ENCODE measurements around the gene SCYL1.
"Not testable (repeated sequence)": the region's sequence is repeated elsewhere in the genome, so short reads cannot be mapped to it uniquely, and the experiment has no call there.

Gene SCYL1

DNA sequence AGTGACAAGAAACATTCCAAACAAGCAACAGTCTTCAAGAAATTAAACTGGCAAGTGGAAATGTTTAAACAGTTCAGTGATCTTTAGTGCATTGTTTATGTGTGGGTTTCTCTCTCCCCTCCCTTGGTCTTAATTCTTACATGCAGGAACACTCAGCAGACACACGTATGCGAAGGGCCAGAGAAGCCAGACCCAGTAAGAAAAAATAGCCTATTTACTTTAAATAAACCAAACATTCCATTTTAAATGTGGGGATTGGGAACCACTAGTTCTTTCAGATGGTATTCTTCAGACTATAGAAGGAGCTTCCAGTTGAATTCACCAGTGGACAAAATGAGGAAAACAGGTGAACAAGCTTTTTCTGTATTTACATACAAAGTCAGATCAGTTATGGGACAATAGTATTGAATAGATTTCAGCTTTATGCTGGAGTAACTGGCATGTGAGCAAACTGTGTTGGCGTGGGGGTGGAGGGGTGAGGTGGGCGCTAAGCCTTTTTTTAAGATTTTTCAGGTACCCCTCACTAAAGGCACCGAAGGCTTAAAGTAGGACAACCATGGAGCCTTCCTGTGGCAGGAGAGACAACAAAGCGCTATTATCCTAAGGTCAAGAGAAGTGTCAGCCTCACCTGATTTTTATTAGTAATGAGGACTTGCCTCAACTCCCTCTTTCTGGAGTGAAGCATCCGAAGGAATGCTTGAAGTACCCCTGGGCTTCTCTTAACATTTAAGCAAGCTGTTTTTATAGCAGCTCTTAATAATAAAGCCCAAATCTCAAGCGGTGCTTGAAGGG lies 20.0 kb upstream of the SCYL1 start:
- TF ChIP-seq, protein P1, sequence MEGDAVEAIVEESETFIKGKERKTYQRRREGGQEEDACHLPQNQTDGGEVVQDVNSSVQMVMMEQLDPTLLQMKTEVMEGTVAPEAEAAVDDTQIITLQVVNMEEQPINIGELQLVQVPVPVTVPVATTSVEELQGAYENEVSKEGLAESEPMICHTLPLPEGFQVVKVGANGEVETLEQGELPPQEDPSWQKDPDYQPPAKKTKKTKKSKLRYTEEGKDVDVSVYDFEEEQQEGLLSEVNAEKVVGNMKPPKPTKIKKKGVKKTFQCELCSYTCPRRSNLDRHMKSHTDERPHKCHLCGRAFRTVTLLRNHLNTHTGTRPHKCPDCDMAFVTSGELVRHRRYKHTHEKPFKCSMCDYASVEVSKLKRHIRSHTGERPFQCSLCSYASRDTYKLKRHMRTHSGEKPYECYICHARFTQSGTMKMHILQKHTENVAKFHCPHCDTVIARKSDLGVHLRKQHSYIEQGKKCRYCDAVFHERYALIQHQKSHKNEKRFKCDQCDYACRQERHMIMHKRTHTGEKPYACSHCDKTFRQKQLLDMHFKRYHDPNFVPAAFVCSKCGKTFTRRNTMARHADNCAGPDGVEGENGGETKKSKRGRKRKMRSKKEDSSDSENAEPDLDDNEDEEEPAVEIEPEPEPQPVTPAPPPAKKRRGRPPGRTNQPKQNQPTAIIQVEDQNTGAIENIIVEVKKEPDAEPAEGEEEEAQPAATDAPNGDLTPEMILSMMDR (IDR thresholded peaks at IDR 0.05; ENCODE audit: low read depth, low read length), result no peak
- TF ChIP-seq, protein P2, sequence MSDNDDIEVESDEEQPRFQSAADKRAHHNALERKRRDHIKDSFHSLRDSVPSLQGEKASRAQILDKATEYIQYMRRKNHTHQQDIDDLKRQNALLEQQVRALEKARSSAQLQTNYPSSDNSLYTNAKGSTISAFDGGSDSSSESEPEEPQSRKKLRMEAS (IDR thresholded peaks at IDR 0.05; ENCODE audit: low read depth, low read length), result no peak
- TF ChIP-seq MYC (IDR thresholded peaks at IDR 0.05; ENCODE audit: low read depth, low read length) (no peak), POLR2A (IDR thresholded peaks at IDR 0.05; ENCODE audit: extremely low read depth, insufficient read length) (peak; percentile 11)
- DNase-seq (ENCODE audit: low read depth), result peak; percentile 16
- peak overlapping the region; percentile 87 for H3K4me3 ChIP-seq (ENCODE audit: low read depth, low read length)

DNA sequence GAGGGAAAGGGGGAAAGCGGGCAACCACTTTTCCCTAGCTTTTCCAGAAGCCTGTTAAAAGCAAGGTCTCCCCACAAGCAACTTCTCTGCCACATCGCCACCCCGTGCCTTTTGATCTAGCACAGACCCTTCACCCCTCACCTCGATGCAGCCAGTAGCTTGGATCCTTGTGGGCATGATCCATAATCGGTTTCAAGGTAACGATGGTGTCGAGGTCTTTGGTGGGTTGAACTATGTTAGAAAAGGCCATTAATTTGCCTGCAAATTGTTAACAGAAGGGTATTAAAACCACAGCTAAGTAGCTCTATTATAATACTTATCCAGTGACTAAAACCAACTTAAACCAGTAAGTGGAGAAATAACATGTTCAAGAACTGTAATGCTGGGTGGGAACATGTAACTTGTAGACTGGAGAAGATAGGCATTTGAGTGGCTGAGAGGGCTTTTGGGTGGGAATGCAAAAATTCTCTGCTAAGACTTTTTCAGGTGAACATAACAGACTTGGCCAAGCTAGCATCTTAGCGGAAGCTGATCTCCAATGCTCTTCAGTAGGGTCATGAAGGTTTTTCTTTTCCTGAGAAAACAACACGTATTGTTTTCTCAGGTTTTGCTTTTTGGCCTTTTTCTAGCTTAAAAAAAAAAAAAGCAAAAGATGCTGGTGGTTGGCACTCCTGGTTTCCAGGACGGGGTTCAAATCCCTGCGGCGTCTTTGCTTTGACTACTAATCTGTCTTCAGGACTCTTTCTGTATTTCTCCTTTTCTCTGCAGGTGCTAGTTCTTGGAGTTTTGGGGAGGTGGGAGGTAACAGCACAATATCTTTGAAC lies 19.2 kb upstream of the SCYL1 start:
- peak; percentile 38 for DNase-seq (ENCODE audit: low read depth)
- H3K4me3 ChIP-seq (ENCODE audit: low read depth, low read length), result peak overlapping the region; percentile 87

DNA sequence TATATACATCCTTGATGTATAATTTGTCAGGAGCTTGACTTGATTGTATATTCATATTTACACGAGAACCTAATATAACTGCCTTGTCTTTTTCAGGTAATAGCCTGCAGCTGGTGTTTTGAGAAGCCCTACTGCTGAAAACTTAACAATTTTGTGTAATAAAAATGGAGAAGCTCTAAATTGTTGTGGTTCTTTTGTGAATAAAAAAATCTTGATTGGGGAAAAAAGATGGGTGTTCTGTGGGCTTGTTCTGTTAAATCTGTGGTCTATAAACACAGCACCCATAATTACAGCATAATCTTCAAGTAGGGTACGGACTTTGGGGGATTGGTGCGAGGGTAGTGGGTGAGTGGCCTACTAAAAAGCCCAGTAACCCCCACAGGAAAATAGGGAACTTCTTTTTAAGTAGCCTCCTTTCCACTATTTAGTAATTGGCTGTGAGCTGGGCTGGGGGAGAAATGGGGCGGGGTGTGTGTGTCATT lies 18.6 kb upstream of the SCYL1 start:
- TF ChIP-seq POLR2A (IDR thresholded peaks at IDR 0.05; ENCODE audit: extremely low read depth, insufficient read length) (no peak), MYC (IDR thresholded peaks at IDR 0.05; ENCODE audit: low read depth, low read length) (no peak)
- TF ChIP-seq, protein P2 (IDR thresholded peaks at IDR 0.05; ENCODE audit: low read depth, low read length), result no peak
- TF ChIP-seq, protein P1 (IDR thresholded peaks at IDR 0.05; ENCODE audit: low read depth, low read length), result no peak
- DNase-seq (ENCODE audit: low read depth), result peak; percentile 75
- H3K4me3 ChIP-seq (ENCODE audit: low read depth, low read length), result peak overlapping the region; percentile 87

More for the DNA sequence above, 19.2 kb upstream of the SCYL1 start:
- TF ChIP-seq POLR2A (IDR thresholded peaks at IDR 0.05; ENCODE audit: extremely low read depth, insufficient read length) (no peak), MYC (IDR thresholded peaks at IDR 0.05; ENCODE audit: low read depth, low read length) (no peak)
- TF ChIP-seq, protein P1 (IDR thresholded peaks at IDR 0.05; ENCODE audit: low read depth, low read length), result no peak
- TF ChIP-seq, protein P2 (IDR thresholded peaks at IDR 0.05; ENCODE audit: low read depth, low read length), result no peak

DNA sequence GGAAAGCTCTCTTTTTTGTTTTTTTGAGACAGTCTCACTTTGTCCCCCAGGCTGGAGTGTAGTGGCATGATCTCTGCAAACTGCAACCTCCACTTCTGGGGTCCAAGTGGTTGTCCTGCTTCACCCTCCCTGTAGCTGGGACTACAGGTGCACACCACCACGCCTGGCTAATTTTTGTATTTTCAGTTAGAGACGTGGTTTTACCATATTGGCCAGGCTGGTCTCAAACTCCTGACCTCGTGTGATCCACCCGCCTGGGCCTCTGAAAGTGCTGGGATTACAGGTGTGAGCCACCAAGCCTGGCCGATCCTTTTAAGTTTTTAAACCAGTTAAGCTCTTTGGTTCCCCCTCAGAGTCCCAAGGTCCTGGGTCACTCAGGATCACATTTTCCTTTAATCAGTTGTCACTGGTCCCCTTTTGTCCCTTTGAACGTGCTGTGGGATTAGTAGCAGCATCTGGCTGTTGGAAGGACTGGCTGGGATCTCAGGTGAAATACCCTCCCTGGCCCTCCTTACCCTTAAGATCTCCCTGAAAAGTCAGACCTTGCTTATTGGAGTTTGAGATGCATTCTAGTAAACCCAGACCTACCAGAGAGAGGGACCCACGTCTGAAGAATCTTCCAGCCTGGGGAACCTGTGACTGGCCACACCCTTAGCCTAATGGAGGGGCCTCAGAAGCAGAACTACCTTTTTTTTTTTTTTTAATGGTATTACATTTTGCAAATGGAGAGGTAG lies 17.9 kb upstream of the SCYL1 start:
- no peak for DNase-seq (ENCODE audit: low read depth)
- TF ChIP-seq, protein P1 (IDR thresholded peaks at IDR 0.05; ENCODE audit: low read depth, low read length), result no peak
- TF ChIP-seq MYC (IDR thresholded peaks at IDR 0.05; ENCODE audit: low read depth, low read length) (0 out of 2 replicates have a peak, but pooled peaks have one; percentile 13), POLR2A (IDR thresholded peaks at IDR 0.05; ENCODE audit: extremely low read depth, insufficient read length) (peak; percentile 59)
- TF ChIP-seq, protein P2 (IDR thresholded peaks at IDR 0.05; ENCODE audit: low read depth, low read length), result no peak
- no peak overlapping the region for H3K4me3 ChIP-seq (ENCODE audit: low read depth, low read length)

DNA sequence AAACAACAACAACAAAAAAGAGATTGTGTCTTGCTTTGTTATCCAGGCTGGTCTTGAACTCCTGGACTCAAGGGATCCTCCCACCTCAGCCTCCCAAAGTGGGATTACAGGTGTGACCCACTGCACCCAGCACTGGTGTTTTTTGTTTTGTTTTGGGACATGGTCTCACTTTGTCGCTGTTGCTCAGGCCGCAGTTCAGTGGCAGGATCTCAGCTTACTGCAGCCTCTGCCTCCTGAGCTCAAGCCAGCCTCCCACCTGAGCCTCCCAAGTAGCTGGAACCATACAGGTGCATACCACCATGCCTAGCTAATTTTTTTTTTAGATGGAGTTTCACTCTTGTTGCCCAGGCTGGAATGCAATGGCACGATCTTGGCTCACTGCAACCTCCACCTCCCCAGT lies 12.6 kb upstream of the SCYL1 start:
- DNase-seq (ENCODE audit: low read depth); H3K4me3 ChIP-seq (ENCODE audit: low read depth, low read length): not testable (repeated sequence)

All from NB4 (cell line).